Smooth muscle cell (in vitro differentiated cells): Measurements from ENCODE around the gene TECPR1. TPM values are rescaled to one million over a fixed set of nuclear protein-coding genes. Genes with fewer than 3 reads are reported as not detected.

Experiments used
- DNase-seq: peaks from one replicate; lab custom pipeline; 2025; ENCODE audit not compliant: unreplicated experiment; lab: John Stamatoyannopoulos, UW
- H2AFZ ChIP-seq: fragments of 200-600 bp; sonication (generic); 2 replicates; pipeline ENCODE4 v1.6.0; 2016; ENCODE audit warnings: antibody characterized with exemption, low read depth, mild to moderate bottlenecking
- H3F3A ChIP-seq: fragments of 200-600 bp; sonication (generic); 2 replicates; pipeline ENCODE4 v1.6.0; 2017; ENCODE audit warnings: antibody characterized with exemption, low read depth
- H3K27ac ChIP-seq: fragments of 200-600 bp; sonication (generic); 2 replicates; pipeline ENCODE4 v1.5.1; 2016; ENCODE audit warnings: low read depth, mild to moderate bottlenecking
- H3K27me3 ChIP-seq: fragments of 200-600 bp; sonication (generic); 2 replicates; pipeline ENCODE4 v1.6.1; 2016; ENCODE audit warnings: low read depth, mild to moderate bottlenecking
- H3K36me3 ChIP-seq: fragments of 200-600 bp; sonication (generic); 2 replicates; pipeline ENCODE4 v1.5.1; 2016; ENCODE audit warnings: low read depth
- H3K4me1 ChIP-seq: fragments of 200-600 bp; sonication (generic); 2 replicates; pipeline ENCODE4 v1.5.1; 2016; ENCODE audit warnings: low read depth
- H3K4me2 ChIP-seq: fragments of 200-600 bp; sonication (generic); 2 replicates; pipeline ENCODE4 v1.6.0; 2016; ENCODE audit warnings: mild to moderate bottlenecking
- H3K4me3 ChIP-seq: fragments of 200-600 bp; sonication (generic); 2 replicates; pipeline ENCODE4 v1.5.1; 2016; ENCODE audit warnings: mild to moderate bottlenecking
- H3K79me2 ChIP-seq: fragments of 200-600 bp; sonication (generic); 2 replicates; pipeline ENCODE4 v1.6.0; 2016; ENCODE audit warnings: low read depth, mild to moderate bottlenecking
- H3K9ac ChIP-seq: fragments of 200-600 bp; sonication (generic); 2 replicates; pipeline ENCODE4 v1.6.0; 2016; ENCODE audit warnings: low read depth
- H3K9me3 ChIP-seq: fragments of 200-600 bp; sonication (generic); replicated peaks from 2 replicates; pipeline ENCODE4 v1.5.1; 2016; ENCODE audit warnings: low read depth
- H4K20me1 ChIP-seq: fragments of 200-600 bp; sonication (generic); 2 replicates; pipeline ENCODE4 v1.6.0; 2016; ENCODE audit warnings: low read depth
- WGBS: methylation state at CpG from one replicate; pipeline ENCODE4 v1.1.7; 2016; ENCODE audit warnings: low lambda C conversion rate; 5-methylcytosine and 5-hydroxymethylcytosine counted together
- polyA plus RNA-seq: library from polyadenylated mRNA; unstranded; fragments of >200 nt; fragmentation: Nextera tagmentation; extraction: Ambion mirVana; gene quantifications from 2 replicates; pipeline ENCODE4 v1.2.1, GENCODE V29; 2016
- total RNA-seq: library from RNA; depleted of rRNA; stranded (reverse); fragments of >200 nt; gene quantifications from 2 replicates; pipeline ENCODE4 v1.2.3, GENCODE V29; 2014
- TF ChIP-seq, protein P1 (sequence below): fragments of 200-600 bp; sonication (generic); IDR thresholded peaks from 2 replicates; pipeline ENCODE4 v1.5.1; 2017; ENCODE audit warnings: borderline replicate concordance, mild to moderate bottlenecking, antibody characterized with exemption; ENCODE audit not compliant: insufficient read depth, poor library complexity, severe bottlenecking

The TECPR1 gene
- total and polyA plus RNA-seq, 2 experiments from 2014 or later, result 8.9 to 33.1 TPM

DNA sequence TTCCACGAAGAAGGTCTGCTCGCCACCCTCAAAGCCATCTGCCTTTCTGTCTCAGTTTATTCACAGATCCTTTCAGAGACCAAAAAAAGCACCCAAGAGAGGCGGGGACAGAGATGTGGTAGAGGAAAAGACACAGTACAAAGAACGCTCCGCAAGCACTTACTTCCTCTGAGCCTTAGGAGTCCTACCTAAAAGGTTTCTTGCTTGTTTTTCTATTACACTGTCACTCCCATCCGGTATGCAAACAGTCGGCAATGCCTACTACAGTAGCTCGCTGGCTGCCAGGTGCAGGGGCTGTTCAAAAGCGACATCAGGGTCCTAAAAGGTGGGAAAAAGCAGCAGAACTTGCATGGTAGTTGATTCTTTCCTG, 816 bp downstream of the TECPR1 start:
- Histone ChIP-seq H3K9ac (peak overlapping the region; percentile 63), H3K27ac (no peak overlapping the region), H3K4me3 (peak overlapping the region; percentile 80), H4K20me1 (peaks cover 3% of the 10 kb centered on the region), H3F3A (no peaks in the 10 kb centered on the region), H3K27me3 (no peaks in the 10 kb centered on the region), H3K4me2 (peak overlapping the region; percentile 98), H2AFZ (peak overlapping the region; percentile 88), H3K4me1 (peaks cover 14% of the 10 kb centered on the region), H3K79me2 (peaks cover 22% of the 10 kb centered on the region), H3K9me3 (no peaks in the 10 kb centered on the region), H3K36me3 (no peaks in the 10 kb centered on the region)
- 30% methylated on average over 9 of the region's 9 CpGs for WGBS
- TF ChIP-seq, protein P1, sequence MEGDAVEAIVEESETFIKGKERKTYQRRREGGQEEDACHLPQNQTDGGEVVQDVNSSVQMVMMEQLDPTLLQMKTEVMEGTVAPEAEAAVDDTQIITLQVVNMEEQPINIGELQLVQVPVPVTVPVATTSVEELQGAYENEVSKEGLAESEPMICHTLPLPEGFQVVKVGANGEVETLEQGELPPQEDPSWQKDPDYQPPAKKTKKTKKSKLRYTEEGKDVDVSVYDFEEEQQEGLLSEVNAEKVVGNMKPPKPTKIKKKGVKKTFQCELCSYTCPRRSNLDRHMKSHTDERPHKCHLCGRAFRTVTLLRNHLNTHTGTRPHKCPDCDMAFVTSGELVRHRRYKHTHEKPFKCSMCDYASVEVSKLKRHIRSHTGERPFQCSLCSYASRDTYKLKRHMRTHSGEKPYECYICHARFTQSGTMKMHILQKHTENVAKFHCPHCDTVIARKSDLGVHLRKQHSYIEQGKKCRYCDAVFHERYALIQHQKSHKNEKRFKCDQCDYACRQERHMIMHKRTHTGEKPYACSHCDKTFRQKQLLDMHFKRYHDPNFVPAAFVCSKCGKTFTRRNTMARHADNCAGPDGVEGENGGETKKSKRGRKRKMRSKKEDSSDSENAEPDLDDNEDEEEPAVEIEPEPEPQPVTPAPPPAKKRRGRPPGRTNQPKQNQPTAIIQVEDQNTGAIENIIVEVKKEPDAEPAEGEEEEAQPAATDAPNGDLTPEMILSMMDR, result no peak
- no peak for DNase-seq

DNA sequence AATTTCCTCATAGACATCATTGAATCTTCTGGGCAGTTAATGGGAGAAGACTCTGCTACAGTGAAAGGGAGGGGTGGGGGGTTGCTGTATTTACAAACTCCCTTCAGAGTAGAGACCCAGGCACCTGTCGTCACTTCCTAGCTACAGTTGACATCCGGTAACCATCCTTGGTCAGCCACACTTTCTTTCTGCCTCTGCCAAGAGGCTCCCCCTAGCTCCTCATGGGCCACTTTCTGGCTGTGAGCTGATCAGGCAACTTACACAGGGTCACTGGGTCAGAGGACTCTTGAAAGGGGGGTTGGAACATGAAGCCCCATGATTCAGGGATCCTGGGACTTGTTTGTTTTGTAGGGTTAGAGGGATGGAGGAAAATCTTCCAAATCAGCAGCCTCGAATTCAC, 1.2 kb downstream of the TECPR1 start:
- Histone ChIP-seq H3K9ac (no peak overlapping the region), H4K20me1 (peaks cover 3% of the 10 kb centered on the region), H3K4me2 (peak overlapping the region; percentile 98), H3K27ac (no peak overlapping the region), H3K27me3 (no peaks in the 10 kb centered on the region), H3F3A (no peaks in the 10 kb centered on the region), H2AFZ (no peak overlapping the region), H3K79me2 (peaks cover 22% of the 10 kb centered on the region), H3K4me3 (peak overlapping the region; percentile 80), H3K36me3 (no peaks in the 10 kb centered on the region), H3K4me1 (peaks cover 14% of the 10 kb centered on the region), H3K9me3 (no peaks in the 10 kb centered on the region)
- TF ChIP-seq, protein P1, result no peak
- no peak for DNase-seq
- WGBS, result 69% methylated on average over 3 of the region's 3 CpGs

DNA sequence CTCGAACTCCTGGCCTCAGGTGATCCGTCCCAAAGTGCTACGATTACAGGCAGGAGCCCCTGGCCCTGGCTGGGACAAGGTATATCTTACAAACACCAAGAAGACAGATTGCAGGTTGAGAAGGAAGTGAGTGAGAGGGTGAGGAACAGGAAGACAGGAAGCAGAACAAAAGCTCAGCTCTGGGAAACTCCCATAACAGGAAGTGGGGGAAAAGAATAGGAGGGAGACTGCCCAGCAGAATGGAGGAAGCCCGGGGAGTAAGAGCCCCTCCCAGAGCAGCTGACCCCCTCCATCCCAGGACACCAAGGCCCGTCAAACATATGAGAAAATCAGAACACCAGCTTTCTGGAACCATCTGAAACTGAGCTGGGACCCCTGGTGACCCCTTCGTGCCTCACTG, 2.9 kb downstream of the TECPR1 start:
- no peak for DNase-seq
- H3K9me3 ChIP-seq, result no peaks in the 10 kb centered on the region
- no peak overlapping the region for H2AFZ ChIP-seq
- 85% methylated on average over 6 of the region's 6 CpGs for WGBS
- H4K20me1 ChIP-seq, result no peaks in the 10 kb centered on the region
- H3K4me1 ChIP-seq, result peaks cover 14% of the 10 kb centered on the region
- no peak overlapping the region for H3K4me3 ChIP-seq
- no peak overlapping the region for H3K27ac ChIP-seq
- H3K36me3 ChIP-seq, result no peaks in the 10 kb centered on the region
- H3K79me2 ChIP-seq, result peaks cover 15% of the 10 kb centered on the region
- H3K27me3 ChIP-seq, result no peaks in the 10 kb centered on the region
- H3K4me2 ChIP-seq, result no peak overlapping the region
- H3F3A ChIP-seq, result no peaks in the 10 kb centered on the region
- TF ChIP-seq, protein P1, result no peak
- H3K9ac ChIP-seq, result no peak overlapping the region

DNA sequence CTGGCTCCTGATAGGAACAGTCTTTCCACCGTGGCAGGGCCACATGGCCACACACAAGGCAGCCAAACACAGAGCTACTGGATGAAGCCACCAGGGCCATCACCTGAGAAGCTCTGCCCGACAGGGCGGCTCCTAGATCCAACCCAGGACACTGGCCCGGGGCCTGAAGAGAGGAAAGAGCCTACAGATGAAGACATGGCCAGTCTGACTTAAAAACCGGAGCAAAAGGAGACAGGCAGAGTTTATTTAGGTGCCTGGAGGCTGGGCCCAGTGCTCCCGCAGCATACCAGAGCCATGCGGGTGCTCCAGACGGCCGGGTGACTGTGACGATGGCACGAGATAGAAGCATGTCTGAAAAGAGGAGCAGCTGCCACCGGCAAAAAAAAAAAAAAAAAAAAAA, 3.9 kb downstream of the TECPR1 start:
- WGBS, result 98% methylated on average over 12 of the region's 12 CpGs
- TF ChIP-seq, protein P1, result no peak

More for the DNA sequence above, 3.9 kb downstream of the TECPR1 start:
- no peaks in the 10 kb centered on the region for H3K27me3 ChIP-seq
- H3K9me3 ChIP-seq, result no peaks in the 10 kb centered on the region
- H3K27ac ChIP-seq, result no peak overlapping the region
- H3F3A ChIP-seq, result no peaks in the 10 kb centered on the region
- H4K20me1 ChIP-seq, result no peaks in the 10 kb centered on the region
- no peak for DNase-seq
- H3K4me2 ChIP-seq, result no peak overlapping the region
- no peak overlapping the region for H3K4me3 ChIP-seq
- H2AFZ ChIP-seq, result no peak overlapping the region
- H3K79me2 ChIP-seq, result peaks cover 12% of the 10 kb centered on the region
- H3K4me1 ChIP-seq, result peaks cover 14% of the 10 kb centered on the region
- no peaks in the 10 kb centered on the region for H3K36me3 ChIP-seq
- H3K9ac ChIP-seq, result no peak overlapping the region
